CD4-positive, alpha-beta T cell treated with Interleukin-4 for 4 hours (primary cell): ENCODE measurements around the gene ASCC3.
"Not testable (repeated sequence)": the region's sequence is repeated elsewhere in the genome, so short reads cannot be mapped to it uniquely, and the experiment has no call there.

Experiments used
- DNase-seq: peaks from one replicate; pipeline ENCODE4 v3.0.0-alpha.2; 2020

ASCC3 gene, protein sequence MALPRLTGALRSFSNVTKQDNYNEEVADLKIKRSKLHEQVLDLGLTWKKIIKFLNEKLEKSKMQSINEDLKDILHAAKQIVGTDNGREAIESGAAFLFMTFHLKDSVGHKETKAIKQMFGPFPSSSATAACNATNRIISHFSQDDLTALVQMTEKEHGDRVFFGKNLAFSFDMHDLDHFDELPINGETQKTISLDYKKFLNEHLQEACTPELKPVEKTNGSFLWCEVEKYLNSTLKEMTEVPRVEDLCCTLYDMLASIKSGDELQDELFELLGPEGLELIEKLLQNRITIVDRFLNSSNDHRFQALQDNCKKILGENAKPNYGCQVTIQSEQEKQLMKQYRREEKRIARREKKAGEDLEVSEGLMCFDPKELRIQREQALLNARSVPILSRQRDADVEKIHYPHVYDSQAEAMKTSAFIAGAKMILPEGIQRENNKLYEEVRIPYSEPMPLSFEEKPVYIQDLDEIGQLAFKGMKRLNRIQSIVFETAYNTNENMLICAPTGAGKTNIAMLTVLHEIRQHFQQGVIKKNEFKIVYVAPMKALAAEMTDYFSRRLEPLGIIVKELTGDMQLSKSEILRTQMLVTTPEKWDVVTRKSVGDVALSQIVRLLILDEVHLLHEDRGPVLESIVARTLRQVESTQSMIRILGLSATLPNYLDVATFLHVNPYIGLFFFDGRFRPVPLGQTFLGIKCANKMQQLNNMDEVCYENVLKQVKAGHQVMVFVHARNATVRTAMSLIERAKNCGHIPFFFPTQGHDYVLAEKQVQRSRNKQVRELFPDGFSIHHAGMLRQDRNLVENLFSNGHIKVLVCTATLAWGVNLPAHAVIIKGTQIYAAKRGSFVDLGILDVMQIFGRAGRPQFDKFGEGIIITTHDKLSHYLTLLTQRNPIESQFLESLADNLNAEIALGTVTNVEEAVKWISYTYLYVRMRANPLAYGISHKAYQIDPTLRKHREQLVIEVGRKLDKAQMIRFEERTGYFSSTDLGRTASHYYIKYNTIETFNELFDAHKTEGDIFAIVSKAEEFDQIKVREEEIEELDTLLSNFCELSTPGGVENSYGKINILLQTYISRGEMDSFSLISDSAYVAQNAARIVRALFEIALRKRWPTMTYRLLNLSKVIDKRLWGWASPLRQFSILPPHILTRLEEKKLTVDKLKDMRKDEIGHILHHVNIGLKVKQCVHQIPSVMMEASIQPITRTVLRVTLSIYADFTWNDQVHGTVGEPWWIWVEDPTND (N-terminal part only)

DNA sequence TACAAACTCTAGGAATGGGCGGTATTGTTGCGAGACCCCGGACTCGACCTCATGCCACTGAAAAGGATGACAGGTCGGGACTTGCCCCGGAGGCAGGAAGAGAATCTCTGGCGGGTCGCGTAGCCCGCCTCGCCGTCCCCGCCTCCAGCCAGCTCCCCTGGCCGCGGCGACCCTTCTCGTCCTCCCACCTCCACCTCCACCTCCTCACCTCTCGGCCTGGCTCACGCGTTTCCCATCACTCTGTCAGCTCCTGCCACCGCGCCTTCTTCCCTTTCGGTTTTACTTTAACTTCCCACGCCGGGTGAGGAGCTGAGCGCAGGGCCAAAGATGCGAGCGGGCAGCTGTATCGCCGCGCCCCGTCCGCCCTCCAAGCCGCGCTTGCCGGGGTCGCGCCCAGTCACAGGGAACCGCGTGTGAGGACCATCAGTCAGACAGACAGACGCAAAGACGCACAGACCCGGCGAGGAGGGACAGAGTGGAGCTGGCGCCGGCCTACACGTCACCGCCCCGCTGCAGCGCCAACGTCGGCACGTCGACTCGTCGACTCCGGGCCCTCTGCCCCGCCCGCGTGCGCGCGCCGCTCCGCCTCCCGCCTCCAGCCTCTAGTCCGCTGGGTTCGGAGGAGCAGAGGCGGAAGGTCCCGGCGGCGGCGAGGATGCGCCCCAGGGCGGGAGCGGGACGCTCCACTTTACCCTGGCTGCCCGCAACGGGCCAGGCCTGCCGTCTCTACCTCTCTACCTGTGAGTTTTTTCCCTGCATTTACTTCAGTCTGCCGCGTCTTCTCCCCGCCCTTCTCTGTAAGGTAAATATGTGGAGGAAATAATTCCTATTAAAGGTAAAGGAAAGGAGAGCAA, at the start of gene ASCC3:
TSS of gene ASCC3 (minus strand) at position 477 of the 854 bp plus-strand sequence. CDS start 13,332 bp downstream, outside the sequence.
- peak; percentile 84 for DNase-seq

DNA sequence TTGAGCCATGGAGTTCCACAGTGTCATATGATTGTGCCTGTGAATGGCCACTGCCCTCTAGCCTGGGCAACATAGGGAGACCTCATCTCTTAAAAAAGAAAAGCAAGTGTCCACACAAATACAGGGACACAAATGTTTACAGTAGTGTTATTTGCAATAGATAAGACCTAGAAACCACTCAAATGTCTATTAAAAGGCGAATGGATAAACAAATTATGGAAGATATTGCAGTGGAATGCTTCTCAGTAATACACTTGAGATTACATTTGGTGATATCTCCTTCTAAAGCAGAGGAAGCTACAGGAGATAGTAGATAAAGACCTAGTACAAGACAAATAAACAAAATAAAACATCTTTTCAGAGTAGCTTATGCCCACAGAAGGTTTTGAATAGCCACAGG, 44.6 kb upstream of the ASCC3 start:
- DNase-seq = no peak

DNA sequence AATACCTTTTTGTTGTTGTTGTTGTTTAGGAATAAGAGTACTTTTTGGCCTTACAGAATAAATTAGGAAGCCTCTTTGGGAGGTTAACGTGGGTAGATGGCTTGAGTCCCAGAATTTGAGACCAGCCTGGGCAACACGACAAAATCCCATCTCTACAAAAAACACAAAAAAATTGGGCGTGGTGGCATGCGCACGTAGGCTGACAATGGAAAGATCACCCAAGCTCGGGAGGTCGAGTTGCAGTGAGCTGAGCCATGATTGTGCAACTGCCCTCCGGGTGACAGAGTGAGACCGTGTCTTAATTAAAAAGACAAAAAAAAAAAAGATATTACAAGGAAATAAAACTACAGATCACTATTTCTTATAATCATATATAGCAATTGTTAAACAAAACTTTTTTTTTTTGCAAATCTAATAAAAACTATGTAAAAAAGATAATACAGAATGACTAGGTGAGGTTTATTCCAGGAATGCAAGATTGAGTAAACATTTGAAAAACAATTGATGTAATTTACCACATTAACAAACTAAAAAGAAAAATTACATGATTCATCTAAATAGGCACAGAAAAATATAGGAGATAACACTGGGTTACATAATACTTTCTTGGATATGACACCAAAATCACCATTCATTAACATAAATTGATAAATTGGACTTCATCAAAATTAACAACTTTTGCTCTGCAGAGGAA, 43.6 kb upstream of the ASCC3 start:
- no peak for DNase-seq

DNA sequence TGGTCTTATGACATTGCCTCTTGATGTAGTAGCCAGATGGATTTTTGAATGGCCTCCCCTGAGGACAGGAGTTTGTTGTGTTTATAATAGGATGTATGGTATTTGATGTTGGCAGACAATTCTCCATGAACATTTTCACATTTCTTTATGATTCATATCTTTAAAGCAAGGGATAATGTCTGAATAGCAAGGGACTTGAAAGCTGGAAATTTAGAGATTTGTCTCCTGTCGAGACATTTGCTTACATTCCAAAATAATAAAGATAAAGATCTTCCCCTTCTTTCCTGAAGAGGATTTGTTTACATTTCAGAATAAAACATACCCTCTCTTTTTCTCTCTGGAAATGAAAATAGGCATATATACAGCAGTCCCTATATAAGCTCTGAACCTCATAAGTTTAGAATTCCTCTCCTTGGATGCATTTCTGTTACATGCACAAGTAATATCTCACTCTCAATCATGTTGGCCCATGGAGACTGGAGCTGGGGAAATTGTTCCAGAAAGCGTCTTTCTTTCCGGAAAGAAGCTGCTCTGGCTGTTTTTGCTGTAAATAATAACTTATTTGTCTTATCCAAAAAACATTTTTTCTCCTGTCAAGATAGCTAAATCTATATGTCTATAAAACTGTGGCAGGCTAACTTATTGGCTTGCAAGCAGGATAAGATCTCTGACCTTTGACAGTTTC, 42.5 kb upstream of the ASCC3 start:
- no peak for DNase-seq

DNA sequence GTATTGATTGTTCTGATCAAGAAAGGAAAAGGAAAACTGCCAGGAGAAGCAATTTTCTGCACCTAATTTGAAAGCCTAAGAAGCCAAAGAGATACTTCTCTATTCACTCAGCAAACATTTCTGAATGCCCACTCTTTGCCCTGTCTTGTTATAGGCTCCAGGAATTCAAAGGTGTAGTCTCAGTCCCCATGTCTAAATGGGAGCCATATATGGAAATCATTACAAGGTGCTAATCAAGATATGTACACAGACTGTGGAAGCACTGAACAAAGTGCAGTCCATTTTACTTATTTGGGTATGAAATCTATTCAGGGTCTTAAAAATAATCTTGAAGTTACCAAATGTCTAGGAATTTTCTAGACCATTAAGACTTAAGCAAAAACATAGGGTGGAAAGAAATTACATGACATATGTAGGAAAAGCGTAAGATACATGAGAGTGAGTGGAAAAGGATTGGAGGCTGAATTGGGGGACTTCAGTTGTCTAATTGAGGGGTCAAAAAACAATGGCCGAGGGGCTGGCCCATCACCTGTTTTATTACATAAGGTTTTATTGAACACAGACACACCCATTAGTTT, 39.0 kb upstream of the ASCC3 start:
- no peak for DNase-seq

DNA sequence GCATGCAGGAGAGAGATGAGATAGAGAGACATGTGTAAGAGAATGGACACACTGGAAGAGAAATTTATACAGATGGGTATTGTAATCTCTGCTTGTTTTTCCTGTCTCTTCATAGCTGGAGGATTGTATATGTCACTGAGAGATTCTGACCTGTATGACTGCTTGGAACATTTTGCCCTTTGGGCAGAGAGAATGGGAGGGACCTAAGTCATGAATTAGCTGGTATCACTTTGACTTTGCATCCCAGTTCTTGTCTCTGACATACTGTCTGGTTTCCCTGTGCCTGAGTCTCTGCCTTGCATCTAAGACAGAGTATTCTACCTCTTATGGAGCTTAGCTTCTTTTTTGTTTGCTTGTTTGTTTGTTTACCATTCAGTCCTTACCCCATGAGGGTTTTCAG, 37.0 kb upstream of the ASCC3 start:
- DNase-seq = no peak

DNA sequence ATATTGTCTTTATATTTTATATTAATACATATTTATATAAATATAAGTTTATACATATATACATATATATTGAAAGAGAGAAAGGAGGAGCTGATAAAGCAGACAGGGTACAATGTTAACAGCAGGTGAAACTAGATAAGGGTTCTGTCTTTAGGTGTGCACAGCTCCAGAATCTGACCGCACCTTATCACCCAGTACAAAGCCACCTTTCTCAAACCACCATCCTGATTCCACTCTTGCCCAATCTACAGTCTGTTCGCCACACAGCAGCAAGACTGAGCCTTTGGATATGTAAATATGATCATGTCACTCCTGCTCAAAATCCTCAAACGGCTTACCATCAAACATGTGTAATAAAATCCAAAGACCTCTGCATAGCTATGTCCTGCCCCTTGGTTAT, 34.7 kb upstream of the ASCC3 start:
- no peak for DNase-seq

DNA sequence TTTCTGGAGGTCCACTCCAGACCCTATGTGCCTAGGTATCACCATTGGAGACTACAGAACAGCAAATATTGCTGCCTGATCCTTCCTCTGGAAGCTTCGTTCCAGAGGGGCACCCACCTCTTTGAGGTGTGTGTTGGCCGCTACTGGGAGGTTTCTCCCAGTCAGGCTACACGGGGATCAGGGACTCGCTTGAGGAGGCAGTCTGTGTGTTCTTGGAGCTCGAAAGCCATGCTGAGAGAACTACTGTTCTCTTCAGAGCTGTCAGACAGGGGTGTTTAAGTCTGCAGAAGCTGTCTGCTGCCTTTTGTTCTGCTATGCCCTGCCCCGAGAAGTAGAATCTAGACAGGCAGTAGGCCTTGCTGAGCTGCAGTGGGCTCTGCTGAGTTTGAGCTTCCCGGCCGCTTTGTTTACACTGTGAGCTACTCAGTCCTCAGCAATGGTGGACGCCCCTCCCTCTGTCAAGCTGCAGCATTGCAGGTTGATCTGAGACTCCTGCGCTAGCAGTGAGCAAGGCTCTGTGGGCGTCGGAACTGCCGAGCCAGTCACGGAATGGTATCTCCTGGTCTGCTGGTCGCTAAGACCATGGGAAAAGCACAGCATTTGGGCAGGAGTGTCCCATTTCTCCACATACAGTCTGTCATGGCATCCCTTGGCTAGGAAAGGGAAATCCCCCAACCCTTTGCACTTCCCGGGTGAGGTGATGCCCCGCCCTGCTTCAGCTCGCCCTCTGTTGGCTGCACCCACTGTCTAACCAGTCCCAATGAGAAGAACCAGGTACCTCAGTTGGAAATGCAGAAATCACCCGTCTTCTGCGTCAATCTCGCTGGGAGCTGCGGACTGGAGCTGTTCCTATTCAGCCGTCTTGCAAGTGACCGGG, 32.5 kb upstream of the ASCC3 start:
- no peak for DNase-seq

DNA sequence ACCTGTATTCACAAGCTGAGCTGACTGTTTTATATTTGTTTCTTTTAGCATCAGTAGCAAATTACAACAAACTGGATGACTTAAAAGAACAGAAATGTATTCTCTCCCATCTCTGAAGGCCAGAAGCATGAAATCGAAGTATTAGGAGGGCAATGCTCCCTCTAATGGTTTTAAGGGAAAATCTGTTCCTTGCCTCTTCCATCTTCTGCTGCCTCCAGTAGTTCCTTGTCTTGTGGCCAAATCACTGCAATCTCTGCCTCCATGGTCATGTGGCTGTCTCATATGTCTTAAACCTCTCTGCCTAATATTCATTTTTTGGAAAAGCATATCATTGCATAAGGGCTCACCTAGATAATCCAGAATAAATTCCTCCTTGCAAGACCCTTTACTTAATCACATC, 25.2 kb upstream of the ASCC3 start:
- no peak for DNase-seq

DNA sequence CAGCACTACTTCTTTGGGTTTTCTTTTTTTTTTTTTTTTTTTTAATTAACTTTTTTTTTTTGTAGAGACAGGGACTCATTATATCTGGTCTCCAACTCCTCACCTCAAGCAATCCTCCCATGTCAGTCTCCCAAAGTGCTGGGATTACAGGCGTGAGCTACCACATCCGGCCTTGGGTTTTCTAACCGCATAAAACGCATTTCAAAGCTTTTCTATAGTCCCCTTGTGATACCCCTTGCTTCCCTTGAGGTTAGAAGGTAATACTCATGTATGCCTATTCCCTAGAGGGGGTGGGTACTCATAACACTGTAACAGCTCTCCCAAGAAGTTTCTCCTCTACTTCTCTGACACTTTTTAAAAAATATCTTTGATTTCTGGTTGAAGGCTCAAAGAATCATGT, 23.9 kb upstream of the ASCC3 start:
- no peak for DNase-seq

DNA sequence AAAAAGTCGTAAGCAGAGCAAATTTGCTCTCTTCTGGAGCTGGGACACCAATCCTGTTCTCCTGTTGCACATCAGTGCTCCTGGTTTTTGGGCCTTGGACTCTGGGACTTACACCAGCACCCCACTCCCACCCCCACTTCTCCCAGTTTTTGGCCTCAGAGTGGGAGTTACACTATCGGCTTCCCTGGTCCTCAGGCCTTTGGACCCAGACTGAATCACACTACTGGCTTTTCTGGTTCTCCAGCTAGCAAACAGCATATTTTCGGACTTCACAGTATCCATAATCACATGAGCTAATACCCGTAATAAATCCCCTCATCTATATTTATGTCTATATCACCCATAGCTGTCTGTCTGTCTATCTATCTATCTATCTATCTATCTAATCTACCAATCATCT, 23.2 kb upstream of the ASCC3 start:
- no peak for DNase-seq

DNA sequence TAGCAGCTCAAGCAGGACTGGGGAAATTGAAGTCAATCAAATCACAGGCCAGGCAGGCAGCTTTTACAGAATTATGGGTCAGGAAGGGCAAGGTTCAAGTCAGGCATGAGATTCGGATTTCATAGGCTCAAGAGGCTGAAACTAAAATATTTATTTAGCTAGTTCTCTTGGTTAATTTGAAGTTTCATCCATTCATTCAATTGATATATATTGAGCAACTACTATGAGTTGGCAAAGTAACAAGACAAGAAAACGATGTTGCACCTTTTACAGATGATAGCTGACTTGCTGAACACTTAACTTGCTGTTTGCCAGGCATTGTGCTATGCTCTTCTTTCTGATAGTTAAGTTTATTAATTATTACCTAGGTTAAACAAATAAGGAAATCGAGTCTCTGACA, 20.5 kb upstream of the ASCC3 start:
- DNase-seq = no peak

DNA sequence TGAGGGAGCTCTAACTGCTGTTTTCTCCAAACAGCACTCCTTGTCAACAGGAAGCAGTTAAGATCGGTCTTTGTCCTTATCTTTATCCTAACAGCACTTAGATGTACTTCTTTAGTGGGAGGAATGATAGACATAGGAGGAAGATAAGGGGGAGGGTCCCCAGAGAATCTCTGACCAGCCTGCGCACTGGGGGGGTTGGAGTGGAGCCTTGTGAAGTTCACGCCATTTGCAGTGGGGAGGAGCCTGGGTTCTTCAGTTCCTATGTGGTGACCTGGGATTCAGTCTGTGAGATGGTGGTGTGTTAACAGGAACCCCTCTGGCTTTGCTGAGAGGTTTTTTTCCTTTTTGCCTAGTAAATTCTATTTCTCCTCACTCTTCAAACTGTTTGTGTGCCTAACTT, 18.1 kb upstream of the ASCC3 start:
- DNase-seq = no peak

DNA sequence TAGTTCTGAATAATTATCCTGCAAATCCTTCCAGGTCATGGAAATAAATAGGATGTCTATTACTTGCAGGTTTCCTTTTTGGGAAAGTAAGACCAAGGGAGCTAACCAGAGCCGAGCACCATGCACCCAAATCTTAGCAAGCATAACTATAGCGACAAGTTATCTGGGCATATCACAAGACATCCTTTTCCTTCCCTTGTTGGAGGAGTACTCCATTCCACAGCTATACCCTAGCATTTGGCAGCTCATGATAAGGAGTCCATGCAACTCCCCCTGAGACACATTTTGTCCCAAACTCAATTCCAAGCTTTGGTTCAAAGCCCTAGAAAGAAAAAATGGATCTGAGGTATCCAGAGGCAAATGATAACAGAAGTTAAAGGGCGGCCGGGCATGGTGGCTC, 16.5 kb upstream of the ASCC3 start:
- DNase-seq = no peak

DNA sequence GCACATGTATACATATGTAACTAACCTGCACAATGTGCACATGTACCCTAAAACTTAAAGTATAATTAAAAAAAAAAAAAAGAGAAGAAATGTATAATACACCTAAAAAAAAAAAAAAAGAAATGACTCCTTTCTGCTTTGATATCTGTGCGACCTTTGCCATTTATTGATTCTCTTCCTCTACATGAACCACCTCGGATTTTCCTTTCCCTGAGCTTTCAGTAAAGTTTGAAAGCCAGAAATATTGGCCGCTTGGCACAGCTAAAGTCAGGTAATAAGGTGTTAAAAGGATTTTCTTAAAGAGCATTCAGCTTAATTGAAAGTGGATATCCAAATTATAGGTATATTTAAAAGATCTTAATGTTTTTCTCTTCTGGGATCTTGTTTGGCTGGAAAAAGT, 12.6 kb upstream of the ASCC3 start:
- no peak for DNase-seq

DNA sequence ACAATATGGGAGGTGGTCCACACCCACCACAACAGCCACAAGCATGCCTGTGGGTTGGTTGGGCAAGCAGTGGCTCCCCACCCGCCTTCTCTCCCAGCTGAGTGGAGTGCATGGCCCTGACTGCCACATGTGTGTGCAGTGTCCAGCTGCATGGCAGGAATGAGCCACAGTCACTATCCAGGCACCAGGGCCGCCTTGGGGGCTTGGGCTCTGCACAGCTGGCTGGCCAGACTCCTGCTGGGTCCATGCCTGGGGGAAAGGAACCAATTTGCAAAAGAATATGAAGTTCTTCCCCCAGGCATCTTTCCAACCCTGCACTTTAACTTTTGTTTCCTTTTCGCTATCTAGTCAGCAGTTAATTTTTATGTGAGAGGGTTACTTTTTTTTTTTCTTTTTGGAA, 11.6 kb upstream of the ASCC3 start:
- no peak for DNase-seq

DNA sequence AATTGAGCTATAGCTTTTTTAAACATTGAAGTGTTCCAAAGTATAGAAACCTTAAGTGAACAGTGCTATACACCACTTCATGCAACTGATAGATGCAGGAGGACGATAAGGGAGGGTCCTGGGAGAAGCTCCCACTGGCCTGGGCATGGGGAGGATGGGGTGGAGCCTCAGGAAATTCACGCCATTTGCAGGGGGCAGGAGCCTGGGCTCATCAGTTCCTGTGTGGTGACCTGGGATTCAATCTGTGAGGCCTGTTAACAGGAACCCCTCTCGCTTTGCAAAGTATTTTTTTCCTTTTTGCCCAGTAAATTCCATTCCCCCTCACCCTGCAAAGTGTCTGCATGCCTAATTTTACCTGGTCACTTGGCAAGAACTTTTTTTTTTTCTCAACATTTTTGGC, 11.0 kb upstream of the ASCC3 start:
- DNase-seq = no peak

DNA sequence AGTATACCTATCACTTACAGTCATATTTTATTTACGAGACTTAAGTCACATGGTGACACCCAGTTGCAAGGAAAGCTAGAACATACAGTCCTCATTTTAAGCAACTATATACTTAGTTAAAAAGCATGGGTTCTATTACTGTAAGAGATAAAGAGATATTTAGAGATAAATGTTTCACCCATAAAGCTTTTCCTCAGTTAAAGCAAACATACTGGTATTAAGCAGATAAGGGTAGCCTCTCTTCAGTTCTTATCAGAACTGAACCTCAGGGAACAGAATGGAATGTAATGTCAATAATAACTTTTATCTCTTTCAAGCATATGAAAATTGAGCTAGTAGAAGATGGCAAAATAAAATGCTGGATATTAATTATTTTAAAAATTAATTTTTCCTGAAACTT, 9.9 kb upstream of the ASCC3 start:
- no peak for DNase-seq

DNA sequence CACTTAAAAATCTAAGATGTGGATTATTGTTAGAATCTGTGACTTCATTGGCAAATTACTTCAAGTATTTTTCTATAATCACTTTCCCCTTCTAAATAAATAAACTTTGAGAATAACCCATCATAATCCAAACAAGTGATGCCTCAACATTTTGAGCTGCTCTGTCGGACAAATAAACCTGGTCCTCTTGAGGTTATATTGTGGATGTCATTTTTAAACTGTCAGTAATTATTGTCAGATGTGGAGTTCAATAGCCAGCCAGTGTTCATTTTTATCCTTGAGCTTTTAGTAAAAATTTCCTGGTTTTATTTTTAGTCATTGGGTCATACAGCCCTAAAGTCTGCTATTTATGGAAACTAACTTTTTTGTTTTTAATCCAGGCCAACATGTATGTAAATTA, 9.5 kb upstream of the ASCC3 start:
- not testable (repeated sequence) for DNase-seq

DNA sequence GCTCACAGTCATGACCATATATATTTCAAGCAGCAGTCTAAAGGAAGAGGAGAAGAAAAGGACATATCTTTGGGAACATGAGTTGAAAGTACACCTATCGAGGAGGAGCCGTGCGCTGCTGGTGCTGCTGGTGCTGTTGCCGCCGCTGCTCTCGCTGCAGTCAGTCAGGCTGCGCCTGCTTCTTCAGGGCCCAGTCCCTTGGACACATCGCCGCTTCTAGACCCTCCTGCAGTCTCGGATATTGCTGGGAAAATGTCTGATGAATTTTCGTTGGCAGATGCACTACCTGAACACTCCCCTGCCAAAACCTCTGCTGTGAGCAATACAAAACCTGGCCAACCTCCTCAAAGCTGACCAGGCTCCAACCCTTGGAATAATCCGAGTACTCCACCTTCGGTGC, 8.2 kb upstream of the ASCC3 start:
- no peak for DNase-seq
